GM13976 (cell line): ENCODE results near the gene ATG14.

Experiments
- DNase-seq: peaks from one replicate; pipeline ENCODE4 v3.0.0; 2012; ENCODE audit warnings: low spot score
- CTCF ChIP-seq: IDR thresholded peaks from 2 replicates; pipeline ENCODE4 v1.5.1; 2012; ENCODE audit warnings: borderline replicate concordance, mild to moderate bottlenecking; ENCODE audit not compliant: insufficient read depth; ENCODE audit errors: extremely low read depth, missing control alignments, control extremely low read depth
- in situ Hi-C: fragments of 300-500 bp; cut with MboI; formaldehyde crosslinking; loops from one replicate; pipeline ENCODE4 v1.12.0; 2022; ENCODE audit warnings: low sequenced_read_pairs, mixed read lengths, inconsistent platforms; ENCODE audit not compliant: unreplicated experiment

The ATG14 gene

GRCh38 chr14:55324812-55325211, 86.8 kb downstream of the ATG14 start:
- no peak for DNase-seq
- in situ Hi-C loops: no loop called here
- TF ChIP-seq CTCF: no peak

- no peak for DNase-seq
- TF ChIP-seq CTCF: no peak
- in situ Hi-C loops: no loop called here
Measured at GRCh38 chr14:55323910-55324309, 87.7 kb downstream of the ATG14 start.

GRCh38 chr14:55318694-55319093, 92.9 kb downstream of the ATG14 start:
- no peak for DNase-seq
- TF ChIP-seq CTCF: no peak
- in situ Hi-C loops: no loop called here

- TF ChIP-seq CTCF: no peak
- in situ Hi-C loops: no loop called here
- no peak for DNase-seq
Measured at GRCh38 chr14:55317542-55318306, 93.9 kb downstream of the ATG14 start.

GRCh38 chr14:55316564-55316963, 95.1 kb downstream of the ATG14 start:
- DNase-seq: no peak
- no peak for TF ChIP-seq CTCF
- in situ Hi-C loops: no loop called here
